Neural crest cell (in vitro differentiated cells): ENCODE results near the gene SPATA2L. TPM values are rescaled to one million over a fixed set of nuclear protein-coding genes. Genes with fewer than 3 reads are reported as not detected.
A peak's percentile ranks its signal among the peaks of the same experiment; 100 is the strongest.

Source experiments
- DNase-seq: peaks from one replicate; pipeline ENCODE4 v3.0.0; 2021; ENCODE audit warnings: low read depth, mixed read lengths, low spot score
- H3K27ac Mint-ChIP-seq: one replicate; pipeline ENCODE4 v1.8.0; 2021; ENCODE audit warnings: mild to moderate bottlenecking, mixed read lengths; ENCODE audit not compliant: unreplicated experiment
- H3K27me3 Mint-ChIP-seq: 2 replicates; pipeline ENCODE4 v1.8.0; 2021; ENCODE audit warnings: low read depth, mild to moderate bottlenecking, mixed read lengths
- H3K36me3 Mint-ChIP-seq: 2 replicates; pipeline ENCODE4 v1.8.0; 2021; ENCODE audit warnings: low read depth, mild to moderate bottlenecking, mixed read lengths
- H3K4me1 Mint-ChIP-seq: 2 replicates; pipeline ENCODE4 v1.8.0; 2021; ENCODE audit warnings: mixed read lengths
- H3K4me3 Mint-ChIP-seq: one replicate; pipeline ENCODE4 v1.8.0; 2021; ENCODE audit warnings: mild to moderate bottlenecking, mixed read lengths
- H3K9me3 Mint-ChIP-seq: 2 replicates; pipeline ENCODE4 v1.8.0; 2021; ENCODE audit warnings: mixed read lengths
- CTCF ChIP-seq: fragments of 200-600 bp; sonication (generic); conservative IDR thresholded peaks from 2 replicates; pipeline ENCODE4 v1.5.0; 2021; ENCODE audit warnings: antibody characterized with exemption, mild to moderate bottlenecking
- total RNA-seq: library from RNA; stranded (reverse); gene quantifications from 2 replicates; pipeline ENCODE4 v1.2.1, GENCODE V29; 2021

SPATA2L gene
- total RNA-seq, 1 donor from 2014 or later: 8.6 TPM

GRCh38 chr16:89720551-89720812 lies 19.0 kb upstream of the SPATA2L start:
- H3K27ac Mint-ChIP-seq: no peak overlapping the region
- peaks cover 32% of the 10 kb centered on the region for H3K4me1 Mint-ChIP-seq
- H3K36me3 Mint-ChIP-seq: peaks cover 4% of the 10 kb centered on the region
- H3K9me3 Mint-ChIP-seq: no peaks in the 10 kb centered on the region
- peaks cover 4% of the 10 kb centered on the region for H3K27me3 Mint-ChIP-seq
- peak overlapping the region; percentile 83 for H3K4me3 Mint-ChIP-seq
- no peak for DNase-seq
- no peak for TF ChIP-seq CTCF

GRCh38 chr16:89717688-89718505 lies 16.4 kb upstream of the SPATA2L start:
- H3K4me1 Mint-ChIP-seq: peaks cover 27% of the 10 kb centered on the region
- peaks cover 8% of the 10 kb centered on the region for H3K36me3 Mint-ChIP-seq
- no peaks in the 10 kb centered on the region for H3K27me3 Mint-ChIP-seq
- DNase-seq: no peak
- no peak overlapping the region for H3K27ac Mint-ChIP-seq
- peak overlapping the region; percentile 82 for H3K4me3 Mint-ChIP-seq
- no peaks in the 10 kb centered on the region for H3K9me3 Mint-ChIP-seq
- TF ChIP-seq CTCF: no peak

GRCh38 chr16:89716916-89717687 lies 15.6 kb upstream of the SPATA2L start:
- Mint-ChIP-seq H3K36me3 (peaks cover 5% of the 10 kb centered on the region), H3K9me3 (no peaks in the 10 kb centered on the region), H3K4me3 (peak overlapping the region; percentile 34), H3K27me3 (no peaks in the 10 kb centered on the region), H3K27ac (no peak overlapping the region), H3K4me1 (peaks cover 21% of the 10 kb centered on the region)
- no peak for TF ChIP-seq CTCF
- no peak for DNase-seq

- Mint-ChIP-seq H3K9me3 (no peaks in the 10 kb centered on the region), H3K36me3 (peaks cover 5% of the 10 kb centered on the region), H3K4me3 (peak overlapping the region; percentile 19), H3K27me3 (no peaks in the 10 kb centered on the region), H3K27ac (no peak overlapping the region), H3K4me1 (peaks cover 21% of the 10 kb centered on the region)
- TF ChIP-seq CTCF: no peak
- DNase-seq: no peak
These were observed 15.0 kb upstream of the SPATA2L start for GRCh38 chr16:89716493-89716892.

- no peak for TF ChIP-seq CTCF
- no peak for DNase-seq
- no peak overlapping the region for H3K27ac Mint-ChIP-seq
- peaks cover 2% of the 10 kb centered on the region for H3K27me3 Mint-ChIP-seq
- H3K9me3 Mint-ChIP-seq: no peaks in the 10 kb centered on the region
- peak overlapping the region; percentile 49 for H3K4me3 Mint-ChIP-seq
- peaks cover 9% of the 10 kb centered on the region for H3K4me1 Mint-ChIP-seq
- peaks cover 5% of the 10 kb centered on the region for H3K36me3 Mint-ChIP-seq
These were observed 10.8 kb upstream of the SPATA2L start for GRCh38 chr16:89712274-89712781.
